OCI-LY1 (cell line): Measurements from ENCODE around the gene PCGF5.

Source experiments
- EZH2 ChIP-seq: fragments of 200-600 bp; sonication (generic), shearing (Covaris generic); IDR thresholded peaks from 2 replicates; pipeline ENCODE4 v1.8.0; 2017; ENCODE audit warnings: borderline replicate concordance, mixed run types, mild to moderate bottlenecking, antibody characterized with exemption, low read length, moderate library complexity, mixed read lengths
- TF ChIP-seq, protein P1 (sequence below): fragments of 200-600 bp; sonication (generic), shearing (Covaris generic); IDR thresholded peaks from 2 replicates; pipeline ENCODE4 v1.5.1; 2017; ENCODE audit warnings: mild to moderate bottlenecking, antibody characterized with exemption, low read length, moderate library complexity, mixed read lengths

DNA sequence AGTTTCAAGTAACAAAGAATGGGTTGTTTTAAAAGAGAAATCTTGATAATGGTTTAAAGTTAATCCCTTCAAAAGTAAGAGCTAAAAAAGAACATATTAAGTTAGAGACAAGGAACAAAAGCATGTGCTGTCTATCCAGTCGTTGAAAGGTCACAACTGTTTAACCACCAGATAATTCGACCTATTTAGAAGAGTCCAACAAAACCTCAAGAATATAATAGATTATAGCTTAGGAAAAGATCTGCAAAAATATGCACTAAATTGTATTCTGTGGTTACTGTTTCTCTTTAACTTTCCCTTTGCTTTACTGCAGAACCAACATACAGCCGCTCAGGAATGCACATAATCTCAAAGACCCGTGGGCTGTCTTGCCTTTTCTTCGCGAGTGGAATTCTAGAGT lies 74.9 kb downstream of the PCGF5 start:
- no peak for TF ChIP-seq EZH2
- TF ChIP-seq, protein P1, sequence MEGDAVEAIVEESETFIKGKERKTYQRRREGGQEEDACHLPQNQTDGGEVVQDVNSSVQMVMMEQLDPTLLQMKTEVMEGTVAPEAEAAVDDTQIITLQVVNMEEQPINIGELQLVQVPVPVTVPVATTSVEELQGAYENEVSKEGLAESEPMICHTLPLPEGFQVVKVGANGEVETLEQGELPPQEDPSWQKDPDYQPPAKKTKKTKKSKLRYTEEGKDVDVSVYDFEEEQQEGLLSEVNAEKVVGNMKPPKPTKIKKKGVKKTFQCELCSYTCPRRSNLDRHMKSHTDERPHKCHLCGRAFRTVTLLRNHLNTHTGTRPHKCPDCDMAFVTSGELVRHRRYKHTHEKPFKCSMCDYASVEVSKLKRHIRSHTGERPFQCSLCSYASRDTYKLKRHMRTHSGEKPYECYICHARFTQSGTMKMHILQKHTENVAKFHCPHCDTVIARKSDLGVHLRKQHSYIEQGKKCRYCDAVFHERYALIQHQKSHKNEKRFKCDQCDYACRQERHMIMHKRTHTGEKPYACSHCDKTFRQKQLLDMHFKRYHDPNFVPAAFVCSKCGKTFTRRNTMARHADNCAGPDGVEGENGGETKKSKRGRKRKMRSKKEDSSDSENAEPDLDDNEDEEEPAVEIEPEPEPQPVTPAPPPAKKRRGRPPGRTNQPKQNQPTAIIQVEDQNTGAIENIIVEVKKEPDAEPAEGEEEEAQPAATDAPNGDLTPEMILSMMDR: no peak
